GM19324 (cell line): Measurements from ENCODE around the gene LRMDA.

Experiments used
- ATAC-seq: cut with Tn5 transposase; IDR thresholded peaks from one replicate; pipeline ENCODE4 v1.9.1; 2021; ENCODE audit warnings: mild to moderate bottlenecking, moderate library complexity; ENCODE audit not compliant: unreplicated experiment, low FRiP score

Gene LRMDA

DNA sequence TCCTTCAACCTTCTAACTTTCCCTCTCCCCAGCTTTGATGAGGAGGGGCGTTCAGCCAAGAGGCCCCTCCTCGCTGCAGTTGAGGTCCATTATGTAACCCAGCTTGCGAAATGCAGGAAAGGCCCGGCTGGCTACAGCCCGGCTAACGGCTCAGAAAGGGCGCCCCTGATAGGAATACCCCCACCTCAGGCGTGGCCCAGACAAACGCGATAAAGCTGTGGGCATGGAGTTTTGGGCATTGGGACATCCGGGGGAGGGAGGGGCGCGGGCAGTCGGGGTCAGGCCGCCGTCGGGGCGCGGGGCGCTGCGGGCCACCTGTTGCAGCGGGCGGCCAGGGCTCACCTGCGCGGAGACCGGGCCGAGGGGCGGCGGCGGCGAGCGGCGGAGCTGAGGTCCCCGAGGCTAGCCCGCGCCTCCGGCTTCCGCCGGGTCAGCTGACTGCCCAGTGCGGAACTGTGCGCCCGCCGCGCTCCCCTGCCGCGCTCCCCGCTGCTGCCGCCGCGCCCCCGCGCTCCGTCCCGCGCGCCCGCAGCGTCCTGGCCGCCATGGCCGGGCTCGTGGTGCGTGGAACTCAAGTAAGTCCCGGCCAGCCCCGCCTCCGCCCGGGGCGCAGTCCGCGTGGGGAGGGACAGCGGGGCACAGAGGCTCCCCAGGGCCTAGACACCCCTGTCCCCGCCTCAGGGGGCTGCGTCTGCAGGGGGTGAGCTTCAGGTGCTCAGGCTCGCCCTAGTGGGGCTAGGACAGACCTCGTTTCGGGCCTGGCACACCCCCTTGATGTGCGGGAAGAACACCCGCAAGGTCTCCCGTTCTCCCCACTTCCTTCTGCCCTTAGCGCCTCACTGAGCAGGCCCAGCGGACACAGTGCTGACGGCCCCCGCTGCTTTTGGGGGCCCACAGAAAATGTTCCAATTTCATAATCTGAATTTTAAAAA lies at the start of gene LRMDA:
Gene LRMDA (plus strand): TSS at position 445 of the 932 bp plus-strand sequence.
- no peak for ATAC-seq

DNA sequence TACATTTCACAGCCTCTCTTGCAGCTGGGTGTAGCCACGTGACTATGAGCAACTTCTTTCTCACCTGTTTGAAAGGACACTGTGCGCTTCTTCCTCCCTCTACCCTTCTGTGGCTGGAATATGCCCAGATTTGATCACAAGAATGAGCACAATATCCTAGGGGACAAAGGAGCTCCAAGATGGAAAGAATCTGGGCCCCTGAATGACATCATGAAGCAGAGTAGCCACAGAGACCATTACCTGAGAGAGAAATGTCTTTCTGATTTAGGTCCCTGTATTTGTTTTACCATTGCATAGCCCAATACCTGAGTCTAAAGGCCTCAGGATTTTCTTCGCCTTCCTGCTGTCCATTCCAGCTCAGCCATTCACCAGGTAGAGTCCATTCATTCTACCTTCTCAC lies 45.3 kb upstream of the LRMDA start:
- no peak for ATAC-seq

DNA sequence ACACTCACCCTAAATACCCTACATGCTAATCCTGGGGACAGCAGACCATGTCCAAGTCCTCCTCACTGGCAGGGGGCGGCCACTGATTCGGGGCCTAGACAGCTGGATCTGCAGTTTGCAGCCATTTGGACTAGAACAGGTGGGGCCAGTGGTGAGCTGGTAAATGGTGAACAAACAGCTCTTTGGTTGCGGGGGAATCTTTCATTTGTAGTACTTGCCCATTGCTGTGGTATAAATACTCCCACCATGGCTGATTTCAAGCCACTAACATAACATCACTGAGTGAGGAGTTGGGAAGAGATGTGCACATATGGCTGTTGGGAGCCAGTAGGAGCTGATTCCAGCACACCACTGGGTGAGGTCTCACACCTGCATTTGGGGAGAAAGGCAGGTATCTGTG lies 43.3 kb upstream of the LRMDA start:
- ATAC-seq: no peak

DNA sequence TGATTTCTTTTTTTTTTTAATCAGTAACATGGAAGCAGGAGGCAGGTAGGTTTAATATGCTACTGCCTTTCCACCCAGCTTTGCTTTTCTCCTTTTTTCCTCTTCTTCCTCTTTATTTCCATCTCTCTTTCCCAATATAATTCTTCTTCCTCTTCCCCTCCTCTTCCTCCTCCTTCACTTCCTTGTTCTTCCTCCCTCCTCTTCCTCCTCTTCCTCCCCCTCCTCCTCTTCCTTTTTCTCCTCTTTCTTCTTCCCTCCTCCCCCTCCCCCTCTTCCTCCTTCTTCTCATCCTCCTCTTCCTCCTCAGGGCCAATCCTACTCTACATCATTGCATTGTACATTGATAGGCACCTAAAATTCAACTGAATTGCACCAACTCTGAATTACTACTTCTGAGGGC lies 41.2 kb upstream of the LRMDA start:
- ATAC-seq: no peak

DNA sequence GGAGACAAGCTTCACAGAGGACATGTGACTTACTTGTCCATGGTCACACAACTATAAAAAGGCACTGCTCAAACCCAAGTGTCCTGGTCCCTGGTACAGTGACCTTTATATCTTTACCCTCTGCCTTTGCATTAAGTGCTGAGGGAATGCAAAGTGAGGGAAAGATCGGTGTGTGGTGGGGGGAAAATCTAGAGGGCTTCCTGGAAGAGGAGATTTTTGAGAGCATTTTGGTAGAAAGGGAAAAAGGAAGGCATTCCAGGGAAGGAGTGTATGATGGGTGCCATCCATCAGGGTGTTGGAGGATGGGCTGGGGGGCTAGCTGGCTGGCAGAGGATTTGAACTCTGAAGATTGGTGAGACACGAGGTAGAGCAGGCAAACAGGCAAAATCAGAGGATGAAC lies 39.2 kb upstream of the LRMDA start:
- ATAC-seq: no peak

DNA sequence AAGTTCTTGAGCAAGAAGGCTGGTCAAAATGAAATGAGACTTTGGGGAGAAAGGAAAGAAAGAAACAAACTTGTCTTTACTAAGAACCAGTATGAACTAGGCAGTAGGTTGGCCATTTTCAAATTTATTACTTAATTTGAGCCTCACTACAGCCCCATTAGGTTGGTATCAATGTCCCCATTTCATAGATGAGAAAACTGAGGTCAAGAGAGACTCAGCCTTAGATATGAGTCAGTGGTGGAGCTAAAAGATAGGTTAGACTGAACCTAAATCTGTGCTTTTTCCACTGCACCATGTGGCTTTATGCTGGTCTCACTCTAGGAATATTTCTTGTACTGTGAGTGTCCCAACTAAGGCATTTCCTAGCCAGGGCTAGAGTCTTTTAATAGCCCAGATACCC lies 38.7 kb upstream of the LRMDA start:
- no peak for ATAC-seq

DNA sequence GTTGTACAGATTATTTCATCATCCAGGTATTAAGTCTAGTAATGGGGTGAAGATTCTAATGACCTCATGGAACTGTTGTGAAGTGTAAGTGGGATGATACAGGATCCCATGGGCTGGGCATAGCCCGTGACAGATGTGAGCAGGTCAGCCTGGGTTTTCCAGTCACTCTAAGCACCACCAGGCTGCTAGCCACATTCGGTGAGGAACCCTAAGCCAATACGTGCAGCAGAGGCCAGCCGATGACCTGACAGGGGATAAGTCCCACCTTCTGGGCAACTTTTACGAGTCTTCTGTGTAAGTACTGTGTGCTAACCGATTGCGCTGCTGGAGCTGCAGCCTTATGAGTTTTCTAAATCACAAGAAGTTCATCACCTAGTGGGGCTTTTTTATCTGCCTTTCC lies 37.2 kb upstream of the LRMDA start:
- ATAC-seq: no peak

DNA sequence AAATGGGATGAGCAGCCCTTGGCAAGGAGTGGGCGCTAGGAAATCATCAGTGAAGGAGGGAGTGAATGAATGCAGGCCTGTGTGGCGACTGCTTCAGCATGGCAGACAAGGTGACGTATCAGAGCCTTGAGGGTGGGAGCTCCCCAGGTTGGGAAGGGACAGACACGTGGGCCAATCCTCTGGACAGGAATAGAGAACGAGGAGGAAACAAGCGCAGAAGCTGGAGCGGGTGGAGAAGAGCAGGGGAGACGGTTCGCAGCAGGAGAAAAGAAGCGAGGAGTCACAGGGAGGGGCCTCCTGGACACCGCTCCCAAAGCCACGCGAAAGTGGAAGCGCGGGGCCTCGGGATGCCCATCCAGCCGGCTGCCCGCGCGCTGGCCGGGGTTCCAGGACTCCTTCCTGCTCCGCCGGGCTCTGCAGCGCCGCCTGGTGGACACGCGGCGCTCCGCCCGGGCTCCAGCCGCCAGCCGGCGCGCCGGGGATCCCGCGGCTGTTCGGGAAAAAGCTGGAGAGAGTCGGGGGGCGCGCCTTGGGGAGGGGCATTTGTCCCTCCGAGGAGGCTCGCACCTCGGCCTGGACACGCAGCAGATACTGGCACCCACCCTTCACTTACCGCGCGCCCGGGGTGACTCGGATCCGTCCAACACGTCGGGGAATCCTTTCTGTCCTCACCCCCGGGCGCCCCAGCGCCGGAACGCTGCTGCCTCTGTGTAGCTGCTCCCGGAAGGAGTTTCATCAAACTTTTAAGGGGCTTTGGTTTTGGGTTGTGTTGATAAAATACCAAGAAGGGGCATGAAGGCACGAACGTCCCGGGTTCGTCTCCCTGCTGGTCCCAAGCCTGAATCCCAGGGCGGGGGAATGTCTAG lies 36.1 kb upstream of the LRMDA start:
- no peak for ATAC-seq

DNA sequence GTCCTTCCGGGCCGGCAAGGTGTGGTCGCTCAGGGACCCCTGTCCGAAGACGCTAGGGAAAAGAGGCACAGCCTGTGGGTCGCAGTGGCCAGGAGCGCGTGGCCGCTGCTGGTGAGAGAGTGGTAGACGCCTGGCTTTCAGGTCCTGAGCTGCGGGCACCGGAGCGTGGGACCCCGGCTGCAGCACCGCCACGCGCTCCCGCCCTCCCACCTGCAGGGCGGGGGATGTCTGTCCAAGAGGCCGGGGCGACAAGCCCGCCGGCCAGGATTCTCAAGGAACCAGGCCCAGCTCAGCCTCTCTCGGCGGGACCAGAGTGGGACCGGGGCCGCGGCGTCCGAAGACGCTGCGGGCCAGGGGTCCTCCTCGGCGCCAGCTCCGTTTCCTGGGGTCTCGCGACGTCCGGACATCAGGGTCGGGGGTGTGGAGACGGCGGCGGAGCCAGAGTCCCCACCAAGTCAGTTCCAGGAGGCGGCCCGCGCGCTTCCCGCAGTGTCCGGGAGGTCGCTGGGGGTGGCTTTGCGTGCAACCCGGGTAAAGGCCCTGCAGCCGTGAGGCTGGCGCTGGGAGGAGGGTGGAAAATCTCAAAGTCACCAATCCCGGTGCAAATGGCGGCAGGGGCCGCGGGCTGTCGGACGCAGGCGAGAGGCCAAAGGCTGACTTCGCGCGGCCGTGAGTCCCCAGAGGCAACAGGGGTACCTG lies 35.3 kb upstream of the LRMDA start:
- no peak for ATAC-seq

DNA sequence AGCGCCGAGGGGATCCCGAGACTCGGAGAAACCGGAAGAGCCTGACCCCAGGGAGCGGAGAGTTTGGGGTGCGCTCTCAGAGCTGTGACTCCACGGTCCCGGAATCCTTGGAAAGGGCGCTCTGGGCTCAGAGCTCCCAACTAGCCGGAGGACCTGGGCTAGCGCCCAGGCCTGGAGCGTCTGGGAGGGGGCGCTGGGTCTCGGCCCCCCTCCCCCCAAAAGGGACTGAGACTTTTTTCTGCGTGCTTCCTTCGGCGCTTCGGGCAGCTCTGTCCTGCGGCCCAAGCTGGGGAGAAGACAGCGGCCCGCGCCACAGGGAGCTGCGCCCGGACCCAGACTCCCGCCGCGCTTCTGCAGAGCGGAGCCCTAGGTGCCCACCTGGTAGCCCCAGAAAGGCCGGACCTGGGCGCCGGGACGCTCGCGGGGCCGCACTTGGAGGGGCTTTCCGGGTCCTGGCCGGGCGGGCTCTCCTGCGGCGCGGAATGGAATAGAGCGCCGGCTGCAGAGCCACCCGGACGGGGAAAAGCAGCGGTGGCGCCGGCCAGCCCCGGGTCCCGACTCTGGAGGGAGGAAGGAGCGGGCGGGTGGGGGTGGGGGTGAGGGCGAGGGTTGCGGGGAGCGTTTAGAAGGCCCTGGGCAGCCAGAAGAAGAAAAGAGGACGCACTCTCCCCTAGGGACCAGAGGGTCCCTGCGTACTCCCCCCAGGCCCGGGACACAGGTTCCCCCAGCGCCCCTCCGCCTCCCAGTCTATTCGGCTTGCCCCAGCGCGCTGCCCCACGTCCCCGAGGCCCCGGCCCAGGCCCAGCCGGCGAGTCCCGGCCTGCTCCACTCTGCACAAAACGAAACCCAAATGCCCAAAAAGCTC lies 34.6 kb upstream of the LRMDA start:
- no peak for ATAC-seq

DNA sequence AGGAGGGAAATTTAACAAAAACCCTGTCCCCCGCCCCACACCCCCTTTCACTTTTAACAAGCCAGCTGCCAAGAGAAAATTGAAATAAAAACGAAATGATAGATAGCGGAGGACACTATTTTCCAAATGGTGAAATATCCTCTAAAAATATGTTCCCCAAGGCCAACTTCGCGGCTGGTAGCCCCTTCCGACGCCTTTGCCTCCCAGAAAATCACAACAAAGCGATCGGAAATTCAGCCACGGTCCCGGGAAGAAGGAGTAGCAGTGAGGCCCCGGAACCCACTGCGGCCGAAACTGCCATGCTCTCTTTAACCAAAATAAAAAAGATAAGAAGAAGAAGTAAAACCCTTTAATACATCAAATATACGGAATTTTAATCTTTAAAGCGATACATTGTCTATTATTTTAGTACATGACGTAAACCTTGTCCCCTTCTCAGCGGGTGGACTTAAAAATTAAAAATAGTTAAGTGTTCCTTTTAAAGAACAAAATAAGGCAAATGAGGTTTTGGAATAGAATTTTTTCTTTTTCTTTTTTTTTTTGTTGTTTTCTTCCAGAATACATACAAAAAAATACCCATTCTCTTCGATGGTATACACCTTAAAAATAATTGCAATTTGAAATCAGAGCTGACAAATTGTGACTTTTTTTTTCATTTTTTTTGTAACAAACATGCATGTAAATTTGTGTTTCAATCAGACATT lies 33.8 kb upstream of the LRMDA start:
- ATAC-seq: no peak

DNA sequence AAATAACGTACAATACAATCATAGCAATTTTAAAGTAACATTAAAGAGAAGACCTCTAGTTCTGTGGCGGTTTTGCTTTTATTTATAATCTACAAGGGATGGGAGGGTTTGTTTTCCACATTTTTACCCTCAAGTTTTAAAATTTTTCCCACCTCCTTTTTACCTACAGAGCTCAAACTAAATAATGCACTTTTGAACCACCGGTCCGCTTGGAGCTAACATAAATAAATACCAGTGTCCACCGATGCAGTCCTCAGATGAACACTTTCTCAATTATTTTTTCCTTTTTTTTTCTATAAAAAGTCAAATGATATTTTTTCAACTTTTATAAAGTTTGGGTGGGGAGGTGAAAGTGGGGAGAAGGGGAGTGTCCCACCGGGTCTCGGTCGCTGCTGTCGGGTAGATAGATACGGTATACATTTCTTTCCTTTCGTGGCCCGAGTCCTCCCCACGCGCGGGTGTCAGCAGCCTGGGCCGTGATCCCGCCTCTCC lies 33.2 kb upstream of the LRMDA start:
- no peak for ATAC-seq

DNA sequence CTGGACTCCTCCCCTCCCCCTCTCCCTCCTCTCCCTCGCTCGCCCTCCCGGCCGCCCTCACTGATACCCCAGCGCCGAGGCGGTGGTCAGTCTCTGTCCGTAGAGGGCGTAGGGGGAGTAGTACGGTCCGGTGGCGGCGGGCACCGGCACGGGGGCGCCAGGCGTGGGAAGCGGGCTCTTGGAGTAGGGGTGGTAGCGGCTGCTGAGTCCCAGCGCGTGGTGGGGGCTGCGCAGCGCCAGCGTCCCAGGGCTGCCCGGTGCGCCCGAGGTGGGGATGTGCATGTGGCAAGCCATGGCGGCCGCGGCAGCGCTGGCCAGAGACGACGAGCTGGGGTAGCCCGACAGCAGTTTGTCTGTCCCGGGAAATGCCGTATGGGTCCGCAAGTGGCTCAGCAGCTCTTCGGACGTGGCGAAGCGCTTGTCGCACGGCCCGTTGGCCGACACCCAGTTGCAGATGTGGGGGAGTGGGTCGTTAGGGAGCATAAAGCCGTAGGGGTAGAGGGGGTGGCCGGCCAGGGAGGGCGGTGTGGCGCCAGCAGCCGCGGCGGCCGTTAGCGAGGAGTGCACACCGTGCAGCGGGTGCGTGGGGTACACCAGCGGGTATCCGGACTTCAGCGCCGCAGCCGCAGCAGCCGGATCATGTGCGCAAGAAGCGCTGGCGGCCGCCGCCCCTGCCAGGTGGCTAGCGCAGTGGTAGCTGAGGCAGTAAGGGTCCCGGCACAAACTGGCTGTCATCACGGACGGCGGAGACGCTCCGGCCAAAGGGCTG lies 32.5 kb upstream of the LRMDA start:
- no peak for ATAC-seq

DNA sequence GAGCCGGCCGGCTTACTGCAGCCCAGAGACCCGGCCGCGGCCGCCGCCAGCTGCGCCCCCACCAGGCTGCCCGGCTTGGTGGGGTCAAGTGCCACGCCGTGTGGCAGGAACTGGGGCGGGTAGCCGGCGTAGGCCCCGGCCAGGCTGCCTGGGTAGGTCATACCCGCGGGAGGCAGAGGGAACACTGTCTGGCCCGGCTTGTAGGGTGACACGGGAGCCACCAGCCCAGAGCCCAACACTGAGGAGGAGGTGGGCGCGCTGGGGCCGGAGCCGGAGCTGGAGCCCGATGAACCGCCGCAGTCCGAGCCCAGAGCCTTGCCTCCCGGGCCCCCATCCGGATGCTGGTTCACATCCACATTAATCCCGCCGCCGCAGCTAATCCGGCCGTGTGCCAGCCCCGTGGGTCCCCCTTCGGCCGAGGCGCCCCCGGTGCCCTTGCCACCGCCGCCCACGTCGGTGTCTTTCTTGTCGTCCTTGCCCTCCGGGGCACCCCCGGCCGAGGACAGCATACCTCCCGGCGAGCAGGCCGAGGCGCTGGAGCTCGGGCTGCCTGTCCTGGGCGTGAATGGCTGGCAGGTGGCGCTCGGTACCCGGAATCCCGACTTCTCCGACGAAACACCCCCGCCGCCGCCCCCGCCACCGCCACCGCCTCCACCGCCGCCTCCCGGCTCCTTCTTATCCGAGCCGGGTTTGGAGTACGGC lies 31.8 kb upstream of the LRMDA start:
- ATAC-seq: no peak

DNA sequence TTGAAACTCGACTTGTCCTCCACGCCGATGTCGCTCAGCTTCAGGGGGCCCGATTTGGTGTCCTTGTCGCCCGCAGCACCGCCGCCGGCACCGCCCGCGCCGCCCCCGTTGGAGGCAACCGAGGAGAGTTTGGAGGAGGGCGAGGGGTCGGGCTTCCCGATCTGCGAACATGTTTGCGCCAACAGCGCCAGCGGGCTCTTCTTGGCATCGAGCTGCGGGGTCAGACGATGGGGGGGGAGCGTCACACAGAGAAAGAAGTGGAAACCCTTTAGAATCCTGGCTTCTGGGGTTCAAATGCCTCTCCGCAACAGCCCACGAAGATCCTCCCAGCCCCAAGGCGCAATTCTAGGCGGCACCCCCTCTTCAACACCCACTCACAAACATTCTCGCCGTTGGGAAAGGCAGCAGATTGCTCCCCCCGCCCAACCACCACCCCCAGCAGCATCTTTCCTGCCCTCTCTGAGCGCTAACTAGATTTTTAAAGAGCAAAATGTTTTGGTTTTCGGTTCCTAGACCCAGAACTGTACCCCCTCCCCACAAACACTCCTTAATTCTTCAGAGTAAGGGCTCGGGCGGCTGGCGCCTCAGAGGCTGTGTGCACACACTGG lies 31.2 kb upstream of the LRMDA start:
- ATAC-seq: no peak

DNA sequence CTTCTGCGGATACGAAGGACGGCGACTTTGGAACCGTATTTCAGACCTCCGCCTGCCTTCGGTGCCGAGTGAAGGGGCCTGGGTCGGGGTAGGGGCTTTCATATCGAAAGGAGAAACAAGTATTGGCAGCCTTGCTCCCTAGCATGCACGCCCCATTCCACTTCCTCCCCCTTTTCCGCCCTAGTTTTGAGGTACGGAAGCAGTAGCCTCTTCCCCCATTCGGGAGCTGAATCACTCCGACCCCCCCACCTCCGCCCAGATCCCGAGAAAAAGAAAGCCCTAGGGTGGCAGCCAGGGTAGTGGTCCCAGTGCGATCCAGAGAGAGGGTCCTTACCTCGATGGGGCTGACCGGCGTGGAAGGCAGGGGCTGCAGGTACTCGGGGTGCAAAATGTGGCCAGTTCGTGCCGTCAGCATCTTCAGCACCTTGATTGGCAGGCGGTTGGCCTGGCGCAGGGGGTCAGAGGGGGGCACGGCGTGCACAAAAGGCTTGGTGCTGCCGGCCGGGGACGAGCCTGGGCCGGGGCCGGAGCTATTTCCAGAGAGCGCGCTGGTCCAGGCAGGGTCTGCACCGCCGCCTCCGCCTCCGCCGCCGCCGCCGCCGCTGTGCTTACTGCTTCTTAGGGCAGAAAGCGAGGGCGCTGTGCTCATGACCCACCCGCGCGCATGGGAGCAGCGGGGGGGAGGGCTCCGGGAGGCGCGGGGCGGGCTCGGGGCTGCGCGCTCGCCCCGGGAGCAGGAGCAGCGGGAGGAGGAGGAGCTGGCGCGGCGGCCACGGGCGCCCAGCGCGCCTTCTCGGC lies 30.5 kb upstream of the LRMDA start:
- peak; percentile 25 for ATAC-seq
